Measurements from ENCODE around the gene RAVER2.

Gene RAVER2

GRCh38 chr1:64845831-64846425 is 101.1 kb downstream of the RAVER2 start:
- no peak for DNase-seq (ENCODE audit: low read depth, low spot score)

- no peak for DNase-seq (ENCODE audit: low read depth, low spot score)
Measured at GRCh38 chr1:64846573-64847430, 101.9 kb downstream of the RAVER2 start.

- no peak for DNase-seq (ENCODE audit: low read depth, low spot score)
Measured at GRCh38 chr1:64847666-64848065, 102.8 kb downstream of the RAVER2 start.

- no peak for DNase-seq (ENCODE audit: low read depth, low spot score)
Measured at GRCh38 chr1:64848136-64848535, 103.3 kb downstream of the RAVER2 start.

GRCh38 chr1:64848803-64849202 is 103.9 kb downstream of the RAVER2 start:
- no peak for DNase-seq (ENCODE audit: low read depth, low spot score)

GRCh38 chr1:64849942-64850341 is 105.1 kb downstream of the RAVER2 start:
- DNase-seq (ENCODE audit: low read depth, low spot score) = no peak

- DNase-seq (ENCODE audit: low read depth, low spot score) = no peak
Measured at GRCh38 chr1:64850846-64851245, 106.0 kb downstream of the RAVER2 start.

GRCh38 chr1:64851664-64852063 is 106.8 kb downstream of the RAVER2 start:
- DNase-seq (ENCODE audit: low read depth, low spot score) = no peak

GRCh38 chr1:64854674-64855073 is 109.8 kb downstream of the RAVER2 start:
- no peak for DNase-seq (ENCODE audit: low read depth, low spot score)

GRCh38 chr1:64855557-64855956 is 110.7 kb downstream of the RAVER2 start:
- no peak for DNase-seq (ENCODE audit: low read depth, low spot score)

GRCh38 chr1:64856553-64856952 is 111.7 kb downstream of the RAVER2 start:
- DNase-seq (ENCODE audit: low read depth, low spot score) = no peak

GRCh38 chr1:64857347-64857746 is 112.5 kb downstream of the RAVER2 start:
- DNase-seq (ENCODE audit: low read depth, low spot score) = no peak

GRCh38 chr1:64861611-64862010 is 116.7 kb downstream of the RAVER2 start:
- DNase-seq (ENCODE audit: low read depth, low spot score) = no peak

- DNase-seq (ENCODE audit: low read depth, low spot score) = no peak
Measured at GRCh38 chr1:64864018-64864940, 119.4 kb downstream of the RAVER2 start.

- DNase-seq (ENCODE audit: low read depth, low spot score) = no peak
Measured at GRCh38 chr1:64865105-64865757, 120.4 kb downstream of the RAVER2 start.

- DNase-seq (ENCODE audit: low read depth, low spot score) = no peak
Measured at GRCh38 chr1:64866689-64867088, 121.8 kb downstream of the RAVER2 start.

GRCh38 chr1:64867266-64867665 is 122.4 kb downstream of the RAVER2 start:
- no peak for DNase-seq (ENCODE audit: low read depth, low spot score)

GRCh38 chr1:64871256-64871655 is 126.4 kb downstream of the RAVER2 start:
- DNase-seq (ENCODE audit: low read depth, low spot score) = no peak

- no peak for DNase-seq (ENCODE audit: low read depth, low spot score)
Measured at GRCh38 chr1:64872067-64872466, 127.2 kb downstream of the RAVER2 start.

GRCh38 chr1:64873576-64873975 is 128.7 kb downstream of the RAVER2 start:
- no peak for DNase-seq (ENCODE audit: low read depth, low spot score)

GRCh38 chr1:64874666-64875065 is 129.8 kb downstream of the RAVER2 start:
- DNase-seq (ENCODE audit: low read depth, low spot score) = no peak

GRCh38 chr1:64875101-64875500 is 130.2 kb downstream of the RAVER2 start:
- no peak for DNase-seq (ENCODE audit: low read depth, low spot score)

All from activated CD4-positive, CD25-positive, alpha-beta regulatory T cell treated with anti-CD3 and anti-CD28 coated beads, Interleukin-2, amount 50 U/mL, for 16 hours (primary cell).